ENCODE data around the gene AIDA. TPM values are rescaled to one million over a fixed set of nuclear protein-coding genes. Genes with fewer than 3 reads are reported as not detected.

AIDA gene
- polyA plus RNA-seq, 2 of the 4 experiments (the other 2 are of a cell fraction) = 50.3 to 90.1 TPM

- ChIA-PET CTCF (interaction anchor here (1.2 kb wide), 1 partner anchor 266 kb away, joined by 4 read pairs; no protein-coding TSS in a partner anchor), POLR2A (no interaction called here)
- Histone ChIP-seq H3K4me2 (no peak overlapping the region), H3K9me3 (no peaks in the 10 kb centered on the region), H3K4me3 (no peak overlapping the region), H3K4me1 (no peaks in the 10 kb centered on the region), H3K27ac (no peak overlapping the region)
- TF ChIP-seq POLR2AphosphoS2 (conservative IDR thresholded peaks at IDR 0.05; ENCODE audit: low read length) = no peak
- no peak for TF ChIP-seq HDAC2 (IDR thresholded peaks at IDR 0.05)
- TF ChIP-seq MAX (IDR thresholded peaks at IDR 0.05) = no peak
- no peak for TF ChIP-seq CEBPB (IDR thresholded peaks at IDR 0.05)
- TF ChIP-seq HOXB5 (CRISPR knock-in tag; IDR thresholded peaks at IDR 0.05) = no peak
- TF ChIP-seq NFE2L2 (conservative IDR thresholded peaks at IDR 0.05; ENCODE audit: low read length) = no peak
- TF ChIP-seq HEYL (CRISPR knock-in tag; IDR thresholded peaks at IDR 0.05) = no peak
- no peak for TF ChIP-seq PBX3 (IDR thresholded peaks at IDR 0.05)
- no peak for TF ChIP-seq EHF (CRISPR knock-in tag; IDR thresholded peaks at IDR 0.05)
- TF ChIP-seq JUNB (IDR thresholded peaks at IDR 0.05) = no peak
- TF ChIP-seq ZSCAN20 (CRISPR knock-in tag; IDR thresholded peaks at IDR 0.05) = no peak
- no peak for TF ChIP-seq ZNF302 (CRISPR knock-in tag; IDR thresholded peaks at IDR 0.05)
- no peak for TF ChIP-seq HOXB13 (CRISPR knock-in tag; IDR thresholded peaks at IDR 0.05; ENCODE audit: low read depth)
- no peak for TF ChIP-seq TFCP2L1 (CRISPR knock-in tag; IDR thresholded peaks at IDR 0.05)
- TF ChIP-seq GATA3 (IDR thresholded peaks at IDR 0.05; ENCODE audit: borderline replicate concordance) = no peak
- DNase-seq (ENCODE audit: low read depth in 1 of 2, low spot score in 1 of 2) (no peak), ATAC-seq (no peak), FAIRE-seq (no peak)
- WGBS (ENCODE audit: missing lambda C conversion rate) = 83% methylated on average over 1 of the region's 1 CpG
These were observed 18.6 kb upstream of the AIDA start for GRCh38 chr1:222730866-222731265.

- no peaks in the 10 kb centered on the region for H3K9me3 ChIP-seq
- DNase-seq (ENCODE audit: low read depth in 1 of 2, low spot score in 1 of 2) (no peak), ATAC-seq (no peak), FAIRE-seq (no peak)
- no peak overlapping the region for H3K4me2 ChIP-seq
- TF ChIP-seq GATA3 (IDR thresholded peaks at IDR 0.05; ENCODE audit: borderline replicate concordance) (no peak), HOXB13 (CRISPR knock-in tag; IDR thresholded peaks at IDR 0.05; ENCODE audit: low read depth) (no peak), POLR2A (IDR thresholded peaks at IDR 0.05; ENCODE audit: low read length) (no peak), CEBPB (IDR thresholded peaks at IDR 0.05) (no peak), PHF8 (IDR thresholded peaks at IDR 0.05; ENCODE audit: borderline replicate concordance, low read depth) (no peak), HOXB5 (CRISPR knock-in tag; IDR thresholded peaks at IDR 0.05) (no peak), SREBF2 (IDR thresholded peaks at IDR 0.05) (no peak), CTCF (IDR thresholded peaks at IDR 0.05) (no peak), ZNF302 (CRISPR knock-in tag; IDR thresholded peaks at IDR 0.05) (no peak)
- H3K4me3 ChIP-seq = no peak overlapping the region
- no peak overlapping the region for H3K27ac ChIP-seq
- CTCF ChIA-PET = interaction anchor here (0.6 to 1.4 kb wide), 3 partner anchors 12 to 352 kb away, joined by 3 read pairs; no protein-coding TSS in a partner anchor
- POLR2A ChIA-PET = no interaction called here
- H3K4me1 ChIP-seq = no peaks in the 10 kb centered on the region
- WGBS (ENCODE audit: missing lambda C conversion rate) = 94% methylated on average over 1 of the region's 1 CpG
These were observed 16.5 kb upstream of the AIDA start for GRCh38 chr1:222728746-222729145.

GRCh38 chr1:222716393-222716792, 4.1 kb upstream of the AIDA start:
- H3K4me3 ChIP-seq = no peak overlapping the region
- WGBS (ENCODE audit: missing lambda C conversion rate) = 98% methylated on average over 2 of the region's 2 CpGs
- CTCF ChIA-PET = interaction anchor here (0.8 to 0.9 kb wide), 2 partner anchors 22 to 262 kb away, joined by 3 to 4 read pairs; no protein-coding TSS in a partner anchor
- DNase-seq (ENCODE audit: low read depth in 1 of 2, low spot score in 1 of 2) (no peak), ATAC-seq (no peak), FAIRE-seq (no peak)
- no peak for TF ChIP-seq NPAS2 (CRISPR knock-in tag; IDR thresholded peaks at IDR 0.05; ENCODE audit: borderline replicate concordance)
- TF ChIP-seq ELK1 (IDR thresholded peaks at IDR 0.05; ENCODE audit: low read depth, low read length) = no peak
- no peak for TF ChIP-seq SMC3 (IDR thresholded peaks at IDR 0.05)
- no peak for TF ChIP-seq GATA3 (IDR thresholded peaks at IDR 0.05; ENCODE audit: borderline replicate concordance)
- H3K27ac ChIP-seq = no peak overlapping the region
- no peaks in the 10 kb centered on the region for H3K4me1 ChIP-seq
- no peaks in the 10 kb centered on the region for H3K9me3 ChIP-seq
- H3K4me2 ChIP-seq = no peak overlapping the region
- POLR2A ChIA-PET = no interaction called here

All from A549 (cell line).